GM21367 (cell line): ENCODE data around the gene LCTL.

Experiments used
- ATAC-seq: cut with Tn5 transposase; IDR thresholded peaks from one replicate; pipeline ENCODE4 v1.9.1; 2021; ENCODE audit not compliant: unreplicated experiment

The LCTL gene

GRCh38 chr15:66566963-66567531 is 1.2 kb upstream of the LCTL start:
- ATAC-seq, result no peak

GRCh38 chr15:66565141-66565641 is 607 bp downstream of the LCTL start:
- no peak for ATAC-seq

- no peak for ATAC-seq
These were observed 1.4 kb downstream of the LCTL start for GRCh38 chr15:66564136-66565041.

DNA sequence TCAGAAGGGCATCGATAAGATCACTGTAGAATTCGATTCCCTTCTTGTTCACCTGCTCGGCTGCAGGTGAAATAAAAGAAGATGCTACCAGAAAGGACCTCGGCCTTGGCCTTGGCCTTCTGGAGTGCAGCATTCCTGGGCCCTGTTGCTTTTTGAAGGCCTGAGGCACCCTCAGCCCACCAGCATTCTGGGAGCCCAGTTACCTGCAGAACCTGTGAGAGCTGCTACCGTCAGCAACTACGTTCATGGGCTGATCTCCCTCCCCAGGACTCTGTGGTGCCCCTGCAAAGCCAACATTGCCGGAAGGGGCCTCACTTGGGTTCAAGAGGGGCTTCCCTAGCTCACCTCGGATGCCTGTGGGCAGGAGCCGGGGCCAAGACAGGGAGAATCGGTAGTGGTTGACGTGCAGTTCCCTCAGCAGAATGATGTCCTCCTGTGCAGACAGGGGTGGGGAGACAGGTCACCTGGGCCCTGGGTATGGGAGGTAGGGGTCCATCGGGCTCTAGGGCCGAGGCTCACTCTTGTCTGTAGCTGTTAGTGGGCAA is 2.2 kb downstream of the LCTL start:
- no peak for ATAC-seq

DNA sequence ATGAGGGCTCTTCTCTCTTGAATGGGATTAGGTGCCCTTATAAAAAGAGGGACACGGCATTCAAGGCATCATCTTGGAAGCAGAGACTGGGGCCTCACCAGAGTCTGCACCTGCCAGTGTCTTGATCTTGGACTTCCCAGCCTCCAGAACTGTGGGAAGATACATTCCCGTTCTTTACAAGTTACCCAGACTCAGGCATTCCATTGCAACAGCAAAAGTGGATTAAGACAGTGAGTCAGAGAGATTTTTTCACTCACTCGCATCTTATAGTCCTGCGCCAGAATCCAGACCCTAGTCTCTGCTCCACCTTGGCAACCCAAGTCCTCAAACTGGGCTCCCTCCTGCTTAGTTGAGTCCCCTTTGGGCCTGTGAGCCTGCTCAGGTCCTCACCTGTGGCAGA is 2.7 kb downstream of the LCTL start:
- ATAC-seq, result no peak

DNA sequence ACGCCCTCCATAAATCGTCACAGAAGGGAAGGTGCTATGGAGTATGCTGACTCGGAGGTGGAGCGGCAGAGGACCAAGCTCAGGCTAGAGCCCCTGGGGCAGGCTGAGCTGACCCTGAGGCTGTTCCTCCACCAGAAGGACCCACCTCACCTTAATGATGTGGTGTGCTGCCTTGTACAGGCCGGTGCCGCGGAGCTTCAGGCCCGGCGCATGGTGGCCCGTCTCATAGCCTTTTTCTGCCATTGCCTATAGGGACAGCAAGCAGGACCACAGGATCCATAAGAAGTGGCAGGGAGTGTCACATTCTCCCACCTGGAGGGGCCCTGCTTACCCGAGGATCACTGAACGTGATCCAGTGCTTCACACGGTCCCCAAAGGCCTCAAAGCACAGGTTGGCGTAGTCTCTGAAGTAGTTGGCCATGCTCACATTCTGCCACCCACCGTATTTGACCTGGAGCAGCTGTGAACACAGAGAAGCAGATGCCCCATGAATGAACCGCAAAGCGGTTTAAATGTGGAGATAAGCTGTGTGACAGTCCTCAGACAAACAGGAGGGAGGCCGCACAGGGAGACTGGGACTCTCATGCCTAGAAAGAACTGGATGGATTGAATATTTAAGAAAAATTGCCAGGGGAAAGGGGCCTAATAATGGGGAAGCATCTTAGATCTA is 4.8 kb downstream of the LCTL start:
- ATAC-seq, result no peak

DNA sequence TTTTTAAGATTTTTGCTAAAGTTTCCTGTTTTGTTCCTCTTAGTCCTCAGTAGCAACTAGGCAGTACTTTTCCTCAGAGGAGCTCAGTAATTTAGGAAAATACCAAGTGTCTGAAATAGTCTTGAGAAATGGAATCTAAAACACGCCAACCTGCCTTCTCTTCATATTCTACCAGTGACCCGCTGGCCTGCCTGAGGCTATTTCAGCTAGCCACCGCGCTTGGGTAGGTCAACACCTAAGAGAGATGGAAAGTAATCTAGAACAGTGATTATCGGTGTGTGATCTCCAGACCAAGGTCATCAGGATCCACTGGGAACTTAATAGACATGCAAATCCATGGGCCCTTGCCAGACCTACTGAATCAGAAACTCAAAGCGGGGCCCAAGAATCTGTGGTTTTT is 7.5 kb downstream of the LCTL start:
- no peak for ATAC-seq

DNA sequence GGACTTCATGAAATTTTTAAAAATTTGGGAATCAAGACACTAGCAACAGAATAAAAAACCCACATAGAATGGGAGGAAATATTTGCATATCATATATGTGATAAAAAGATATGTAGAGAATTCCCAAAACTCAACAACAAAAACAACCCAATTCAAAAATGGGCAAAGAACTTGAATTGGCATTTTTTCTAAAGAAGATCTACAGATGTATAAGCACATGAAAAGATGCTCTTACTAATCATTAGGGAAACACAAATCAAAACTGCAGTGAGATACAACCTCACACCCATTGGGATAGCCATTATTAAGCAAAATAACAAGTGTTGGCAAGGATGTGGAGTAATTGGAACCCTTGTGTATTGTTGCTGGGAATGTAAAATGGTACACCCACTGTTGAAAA is 10.1 kb downstream of the LCTL start:
- ATAC-seq, result no peak

- no peak for ATAC-seq
These were observed 20.5 kb downstream of the LCTL start for GRCh38 chr15:66545255-66545654.

DNA sequence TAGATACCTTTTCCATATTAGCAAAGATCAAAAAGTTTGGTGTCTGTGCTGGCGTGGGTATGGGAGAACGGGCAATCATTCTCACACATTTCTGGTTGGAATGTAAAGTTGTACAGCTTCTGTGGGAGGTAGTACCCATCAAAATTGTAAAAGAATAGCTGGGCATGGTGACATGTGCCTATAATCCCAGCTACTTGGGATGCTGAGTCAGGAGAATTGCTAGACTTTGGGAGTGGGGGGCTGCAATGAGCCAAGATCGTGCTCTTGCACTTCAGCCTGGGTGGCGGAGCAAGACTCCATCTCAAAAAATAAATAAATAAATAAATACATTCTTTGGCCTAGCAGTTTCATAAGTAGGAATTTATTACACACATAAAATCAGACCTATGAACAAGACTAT is 22.9 kb downstream of the LCTL start:
- ATAC-seq, result no peak

- no peak for ATAC-seq
These were observed 30.7 kb downstream of the LCTL start for GRCh38 chr15:66535056-66535455.

GRCh38 chr15:66524838-66525237 is 41.0 kb downstream of the LCTL start:
- no peak for ATAC-seq

GRCh38 chr15:66523926-66524325 is 41.9 kb downstream of the LCTL start:
- no peak for ATAC-seq

DNA sequence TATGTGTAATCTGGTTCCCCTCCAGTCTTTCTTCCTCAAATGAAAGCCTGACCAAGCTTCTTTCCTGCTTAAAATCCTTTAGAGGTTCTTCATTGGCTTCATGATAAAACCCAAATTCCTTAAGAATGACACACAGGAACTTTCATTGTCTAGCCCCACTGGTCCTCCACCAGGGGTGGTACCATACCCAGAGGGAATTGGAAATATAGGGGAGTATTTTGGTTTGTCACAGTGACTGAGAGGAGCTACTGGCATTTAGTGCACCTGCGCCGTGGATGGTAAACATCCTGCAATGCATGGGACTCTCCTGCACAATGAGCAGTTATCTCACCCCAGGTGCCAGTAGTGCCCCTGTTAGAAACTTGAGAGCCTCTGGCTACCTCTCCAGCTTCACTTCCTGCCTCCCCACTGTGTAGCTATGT is 49.9 kb downstream of the LCTL start:
- ATAC-seq, result no peak

GRCh38 chr15:66514586-66514985 is 51.2 kb downstream of the LCTL start:
- ATAC-seq, result no peak

- no peak for ATAC-seq
These were observed 57.4 kb downstream of the LCTL start for GRCh38 chr15:66508293-66508883.

- ATAC-seq, result no peak
These were observed 60.0 kb downstream of the LCTL start for GRCh38 chr15:66505818-66506217.

- peak; percentile 19 for ATAC-seq
These were observed 60.4 kb downstream of the LCTL start for GRCh38 chr15:66505430-66505811.

GRCh38 chr15:66504563-66505429 is 61.0 kb downstream of the LCTL start, which contains the start of the genes RPL4 and ZWILCH:
Gene RPL4, minus strand, starts transcription at chr15:66504855. Its CDS starts 65 bp downstream, at chr15:66504790.
Gene ZWILCH, plus strand, starts transcription at chr15:66505326. Its CDS starts 13 bp downstream, at chr15:66505339.
- ATAC-seq, result peak; percentile 71
